GM19397 (cell line): ENCODE data around the gene CRYGN.

Experiments used
- ATAC-seq: cut with Tn5 transposase; IDR thresholded peaks from one replicate; pipeline ENCODE4 v1.9.1; 2021; ENCODE audit warnings: mild to moderate bottlenecking, moderate library complexity; ENCODE audit not compliant: unreplicated experiment

The CRYGN gene

DNA sequence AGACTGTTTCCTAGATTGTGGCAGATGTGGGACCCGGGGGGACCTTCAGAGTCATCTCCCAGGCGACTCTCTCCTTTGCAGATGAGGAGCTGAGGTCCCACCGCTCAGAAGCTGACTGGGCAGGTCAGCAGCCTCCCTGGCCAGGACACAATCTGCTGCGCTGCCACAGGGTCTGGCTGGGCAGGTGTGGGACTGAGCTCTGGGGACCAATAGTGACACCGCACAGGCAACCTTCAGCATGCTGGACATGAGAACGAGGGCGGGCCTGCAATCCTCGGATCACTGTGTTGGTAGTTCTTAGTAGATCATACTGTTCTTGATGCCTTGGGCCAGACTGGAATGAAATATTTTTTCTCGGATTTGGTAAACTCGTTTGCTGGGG lies 20.5 kb upstream of the CRYGN start:
- no peak for ATAC-seq

DNA sequence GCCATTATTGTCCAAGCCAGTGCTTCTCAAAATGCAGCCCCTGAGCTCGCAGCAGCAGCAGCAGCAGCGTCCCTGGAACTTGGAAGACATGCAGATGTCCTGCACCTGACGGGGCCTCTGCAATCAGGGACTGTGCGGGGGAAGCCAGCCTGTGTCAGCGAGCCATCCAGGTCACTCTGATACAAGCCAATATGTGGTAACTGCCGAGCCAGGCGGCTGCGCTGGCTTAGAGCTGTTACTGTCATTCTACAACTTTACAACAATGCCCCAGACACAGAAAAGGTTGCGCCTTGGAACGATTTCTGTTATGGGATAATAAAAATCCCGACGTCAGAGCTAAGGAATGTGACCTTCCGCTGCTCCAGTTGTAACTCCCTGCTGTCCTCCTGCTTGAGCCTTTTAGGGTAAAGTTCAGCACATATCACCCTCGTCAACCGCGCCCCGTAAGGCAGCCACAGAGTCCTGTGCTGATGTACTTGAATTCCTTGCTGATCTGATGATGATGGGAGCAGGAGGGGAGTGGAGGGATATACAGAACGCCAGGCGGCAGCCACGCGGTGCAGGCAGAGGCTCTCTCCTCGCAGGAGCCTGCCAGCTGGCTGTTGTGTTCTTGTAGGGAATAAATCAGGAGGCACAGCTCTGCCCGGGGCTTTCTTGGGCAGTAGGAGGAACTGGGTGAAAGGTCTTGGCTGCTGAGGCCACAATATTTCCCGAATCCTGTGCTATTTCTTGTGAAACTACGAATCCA lies 20.0 kb upstream of the CRYGN start:
- no peak for ATAC-seq

DNA sequence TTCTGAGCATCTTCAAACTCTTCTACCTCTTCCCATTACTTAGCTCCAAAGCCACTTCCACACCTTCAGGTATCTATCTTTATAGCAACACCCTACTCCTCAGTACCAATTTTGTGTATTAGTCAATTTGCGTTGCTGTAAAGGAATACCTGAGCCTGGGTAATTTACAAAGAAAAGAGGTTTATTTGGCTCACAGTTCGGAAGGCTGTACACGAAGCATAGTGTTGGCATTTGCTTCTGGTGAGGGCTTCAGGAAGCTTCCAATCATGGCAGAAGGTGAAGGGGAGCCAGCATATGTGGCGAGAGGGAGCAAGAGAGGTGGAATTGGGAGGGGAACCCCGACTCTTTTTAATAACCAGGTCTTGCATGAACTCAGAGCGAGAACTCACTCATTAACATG lies 17.6 kb upstream of the CRYGN start:
- no peak for ATAC-seq

DNA sequence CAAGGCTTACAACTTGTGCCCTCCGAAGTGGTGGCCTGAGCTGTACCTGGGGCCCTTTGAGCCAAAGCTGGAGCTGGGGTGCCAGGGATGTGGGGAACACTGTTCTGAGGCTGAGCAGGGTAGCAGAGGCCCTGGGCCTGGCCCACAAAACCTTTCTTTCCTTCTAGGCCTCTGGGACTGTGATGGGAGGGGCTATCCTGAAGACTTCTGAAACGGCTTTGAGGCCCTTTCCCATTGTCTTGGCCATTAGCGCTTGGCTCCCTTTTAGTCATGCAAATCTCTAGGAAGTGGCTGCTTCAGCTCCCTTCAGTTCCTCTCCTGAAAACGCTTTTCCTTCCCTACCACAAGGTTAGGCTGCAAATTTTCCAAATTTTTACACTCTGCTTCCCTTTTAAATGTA lies 16.8 kb upstream of the CRYGN start:
- ATAC-seq: no peak

DNA sequence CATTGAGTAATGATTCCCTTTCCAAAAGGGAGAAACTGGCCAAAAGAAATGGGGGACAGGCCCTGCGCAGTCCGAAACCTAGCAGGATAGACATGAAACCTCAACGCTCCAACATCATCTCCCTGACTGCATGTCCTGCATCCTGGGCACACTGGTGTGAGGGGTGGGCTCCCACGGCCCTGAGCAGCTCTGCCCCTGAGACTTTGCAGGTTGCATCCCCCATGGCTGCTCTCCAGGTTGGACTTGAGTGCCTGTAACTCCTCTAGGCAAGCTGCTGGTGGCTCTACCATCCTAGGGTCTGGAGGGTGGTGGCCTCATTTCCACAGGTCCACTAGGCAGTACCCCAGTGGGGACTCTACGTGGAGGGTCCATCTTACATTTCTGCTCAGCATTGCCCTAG lies 16.3 kb upstream of the CRYGN start:
- ATAC-seq: no peak

DNA sequence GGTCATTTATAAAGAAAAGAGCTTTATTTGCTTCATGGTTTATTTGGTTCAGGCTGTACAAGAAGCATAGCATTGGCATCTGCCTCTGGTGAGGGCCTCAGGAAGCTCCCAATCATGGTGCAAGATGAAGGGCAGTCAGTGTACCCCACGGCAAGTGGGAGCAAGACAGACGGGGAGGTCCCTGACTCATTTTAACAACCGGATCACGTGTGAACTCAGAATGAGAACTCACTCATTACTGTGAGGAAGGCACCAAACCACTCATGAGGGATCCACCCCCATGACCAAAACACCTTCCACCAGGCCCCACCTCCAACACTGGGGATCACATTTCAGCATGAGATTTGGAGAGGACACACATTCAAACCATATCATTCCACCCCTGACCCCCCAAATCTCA lies 15.7 kb upstream of the CRYGN start:
- no peak for ATAC-seq

DNA sequence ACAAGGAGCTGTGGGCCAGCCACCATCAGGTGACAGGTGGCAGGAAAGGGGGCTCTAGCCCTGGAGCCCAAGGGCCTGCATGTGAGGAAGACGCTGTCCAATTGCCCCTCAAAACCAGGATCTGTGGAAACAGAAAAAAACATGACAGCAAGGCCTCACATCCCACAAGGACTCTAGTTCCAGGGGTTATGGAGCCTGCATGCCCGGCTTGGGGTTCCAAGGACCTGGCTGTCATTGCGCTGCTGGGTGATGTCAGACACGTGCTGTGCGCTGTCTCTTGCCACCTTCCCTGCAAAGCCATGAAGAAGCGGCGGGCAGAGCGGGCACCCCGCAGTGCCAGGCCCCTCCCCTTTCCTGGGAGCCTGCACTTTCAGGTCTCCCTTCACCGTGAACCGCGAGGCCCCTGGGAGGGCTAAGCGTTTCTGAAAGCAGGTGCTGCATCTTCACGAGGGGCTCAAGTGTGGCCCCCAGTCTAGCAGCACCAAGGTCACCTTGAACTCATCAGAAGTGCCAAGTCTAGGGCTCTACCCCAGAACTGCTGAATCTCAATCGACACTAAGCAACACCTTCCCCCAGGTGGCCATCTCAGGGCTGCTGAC lies 15.1 kb upstream of the CRYGN start:
- ATAC-seq: no peak

DNA sequence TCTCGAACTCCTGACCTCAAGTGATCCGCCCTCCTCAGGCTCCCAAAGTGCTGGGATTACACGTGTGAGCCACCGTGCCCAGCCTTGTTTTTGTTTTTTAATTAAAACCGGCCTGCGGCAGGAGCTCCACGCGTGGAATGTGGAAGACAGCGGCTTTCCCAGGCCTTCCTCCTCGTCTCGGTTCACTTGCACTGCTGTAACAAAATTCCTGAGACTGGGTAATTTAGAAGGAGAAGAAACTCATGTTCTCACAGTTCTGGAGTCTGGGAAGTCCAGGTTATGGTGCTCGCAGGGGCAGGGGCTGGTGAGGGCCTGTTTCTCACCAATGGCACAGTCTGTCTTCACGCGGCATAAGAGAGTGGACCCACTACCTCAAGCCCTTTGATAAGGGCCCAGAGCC lies 14.4 kb upstream of the CRYGN start:
- ATAC-seq: no peak

DNA sequence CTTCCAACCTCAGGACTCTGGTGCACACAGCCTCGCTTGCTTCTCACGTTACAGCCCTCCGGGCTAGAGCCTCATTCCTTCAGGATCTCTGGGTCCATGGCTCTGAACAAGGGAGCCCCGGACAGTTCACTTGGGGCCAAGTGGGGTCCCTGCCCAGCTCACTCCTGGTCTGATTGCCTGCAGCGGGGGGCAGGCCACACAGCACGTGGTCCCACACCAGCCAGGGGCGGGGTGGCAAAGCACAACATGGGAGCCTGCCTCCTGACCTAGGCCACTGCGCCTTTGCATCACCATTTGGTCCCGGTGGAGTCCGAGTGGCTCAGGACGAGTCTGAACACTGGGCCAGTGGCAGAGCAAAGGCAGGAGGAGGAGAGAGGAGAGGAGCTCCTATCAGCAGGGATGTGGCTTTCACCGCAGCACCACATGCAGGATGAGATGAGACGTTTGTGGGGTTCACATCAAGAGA lies 13.4 kb upstream of the CRYGN start:
- ATAC-seq: no peak

DNA sequence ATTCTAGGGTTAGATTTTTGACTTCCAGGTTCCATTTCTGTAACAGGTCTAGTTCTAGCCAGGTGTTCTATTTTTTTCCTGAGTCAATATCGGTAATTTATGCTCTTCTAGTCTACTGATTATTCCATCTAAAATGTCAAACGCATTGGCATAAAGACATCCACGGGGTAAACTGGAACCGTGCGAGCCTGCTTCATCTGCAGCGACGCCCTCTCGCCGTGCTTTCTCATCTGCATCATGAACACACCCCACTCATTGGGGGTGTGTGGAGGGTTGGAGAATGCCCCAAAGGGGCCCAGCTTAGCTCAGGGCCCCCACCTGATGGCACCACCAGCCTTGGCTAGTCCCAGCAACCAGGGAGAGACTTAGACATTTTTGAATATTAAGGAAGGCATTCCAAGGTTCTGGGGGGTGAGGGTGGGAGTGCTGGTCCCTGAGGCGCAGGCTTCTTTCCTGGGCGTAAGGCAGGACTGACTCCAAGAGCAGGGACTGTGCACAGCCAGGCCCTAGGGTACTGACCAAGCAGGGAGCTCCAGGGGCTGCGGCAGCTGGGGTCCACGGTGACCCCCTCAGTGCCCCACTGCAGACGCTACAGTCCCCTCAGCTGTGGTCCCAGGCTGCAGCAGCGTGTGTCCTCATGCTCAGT lies 12.9 kb upstream of the CRYGN start:
- ATAC-seq: no peak

DNA sequence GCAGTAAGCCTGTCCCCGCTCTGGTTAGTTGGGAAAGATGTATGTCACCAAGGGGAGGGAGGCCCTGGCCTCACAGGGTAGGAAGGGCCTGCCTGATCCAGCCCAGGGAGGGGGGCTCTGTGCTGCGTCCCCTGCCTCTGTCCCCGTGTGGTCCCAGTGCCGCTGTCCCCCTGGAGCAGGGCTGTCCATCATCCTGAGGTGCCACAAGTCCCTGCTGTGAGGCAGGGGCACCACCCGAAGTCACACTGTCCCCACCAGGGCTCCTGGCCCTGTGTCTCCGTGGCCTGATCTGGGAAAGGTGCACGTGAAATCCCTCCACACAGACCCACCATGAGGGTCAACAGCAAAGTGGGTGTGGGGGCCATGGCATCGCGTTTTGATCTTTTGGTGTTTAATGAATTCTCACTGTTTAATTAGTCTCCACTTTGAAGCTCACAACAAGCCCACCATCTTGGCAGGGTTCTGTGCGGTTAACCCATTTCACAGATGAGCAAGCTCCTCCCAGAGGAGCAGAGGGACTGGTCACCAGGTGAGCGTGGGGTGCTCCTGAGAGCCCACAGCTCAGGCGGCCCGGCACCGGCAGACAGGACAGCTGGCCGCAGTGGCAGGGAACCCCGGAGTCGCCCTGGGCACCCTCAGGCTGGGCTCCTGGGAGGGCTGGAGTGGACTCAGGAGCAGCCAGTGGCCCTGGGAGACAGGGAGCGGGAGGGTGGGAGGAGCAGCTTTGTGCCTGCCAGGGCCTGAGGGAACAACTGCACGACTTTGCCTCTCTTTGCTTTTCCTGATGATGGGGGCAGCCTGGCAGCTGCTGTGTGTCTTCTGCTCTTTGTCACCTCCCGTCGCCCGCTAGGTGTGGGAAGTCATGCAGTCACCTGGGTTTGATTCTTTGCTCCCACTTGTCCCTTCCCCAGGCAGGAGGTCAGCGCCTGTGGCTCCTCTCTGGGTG lies 12.0 kb upstream of the CRYGN start:
- no peak for ATAC-seq

DNA sequence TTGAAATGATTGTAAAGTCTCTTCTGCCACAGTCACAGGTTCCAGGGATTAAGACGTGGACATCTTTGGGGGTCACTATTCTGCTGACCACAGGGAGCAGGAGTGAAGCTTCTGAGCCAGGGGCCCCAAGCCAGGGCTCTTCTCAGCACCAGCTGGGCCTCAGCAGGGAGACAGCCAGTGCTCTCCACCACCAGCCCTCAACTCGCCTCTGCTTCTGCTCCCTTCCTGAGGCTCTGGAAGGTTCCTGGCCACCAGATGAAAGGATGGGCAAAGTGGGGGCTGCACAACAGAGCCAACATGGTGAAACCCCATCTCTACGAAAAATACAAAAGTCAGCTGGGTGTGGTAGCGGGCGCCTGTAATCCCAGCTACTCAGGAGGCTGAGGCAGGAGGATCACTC lies 11.2 kb upstream of the CRYGN start:
- no peak for ATAC-seq

DNA sequence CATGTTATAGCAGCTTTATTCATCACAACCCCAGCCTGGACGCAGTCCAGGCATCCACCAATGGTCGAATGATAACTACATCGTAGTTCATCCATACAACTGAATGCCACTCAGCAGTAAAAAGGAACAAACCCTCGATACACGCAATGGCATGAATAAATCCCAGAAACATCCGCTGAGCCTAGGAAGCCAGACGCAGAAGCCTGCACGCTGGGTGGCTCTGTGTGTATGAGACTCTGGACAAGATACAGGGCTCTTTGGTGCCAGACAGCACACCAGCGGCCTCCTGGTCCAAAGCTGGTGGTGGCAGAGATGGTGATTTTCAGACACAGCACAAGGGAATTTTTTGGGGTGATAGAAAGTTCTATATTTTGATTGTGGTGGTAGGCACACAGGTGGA lies 10.0 kb upstream of the CRYGN start:
- no peak for ATAC-seq

DNA sequence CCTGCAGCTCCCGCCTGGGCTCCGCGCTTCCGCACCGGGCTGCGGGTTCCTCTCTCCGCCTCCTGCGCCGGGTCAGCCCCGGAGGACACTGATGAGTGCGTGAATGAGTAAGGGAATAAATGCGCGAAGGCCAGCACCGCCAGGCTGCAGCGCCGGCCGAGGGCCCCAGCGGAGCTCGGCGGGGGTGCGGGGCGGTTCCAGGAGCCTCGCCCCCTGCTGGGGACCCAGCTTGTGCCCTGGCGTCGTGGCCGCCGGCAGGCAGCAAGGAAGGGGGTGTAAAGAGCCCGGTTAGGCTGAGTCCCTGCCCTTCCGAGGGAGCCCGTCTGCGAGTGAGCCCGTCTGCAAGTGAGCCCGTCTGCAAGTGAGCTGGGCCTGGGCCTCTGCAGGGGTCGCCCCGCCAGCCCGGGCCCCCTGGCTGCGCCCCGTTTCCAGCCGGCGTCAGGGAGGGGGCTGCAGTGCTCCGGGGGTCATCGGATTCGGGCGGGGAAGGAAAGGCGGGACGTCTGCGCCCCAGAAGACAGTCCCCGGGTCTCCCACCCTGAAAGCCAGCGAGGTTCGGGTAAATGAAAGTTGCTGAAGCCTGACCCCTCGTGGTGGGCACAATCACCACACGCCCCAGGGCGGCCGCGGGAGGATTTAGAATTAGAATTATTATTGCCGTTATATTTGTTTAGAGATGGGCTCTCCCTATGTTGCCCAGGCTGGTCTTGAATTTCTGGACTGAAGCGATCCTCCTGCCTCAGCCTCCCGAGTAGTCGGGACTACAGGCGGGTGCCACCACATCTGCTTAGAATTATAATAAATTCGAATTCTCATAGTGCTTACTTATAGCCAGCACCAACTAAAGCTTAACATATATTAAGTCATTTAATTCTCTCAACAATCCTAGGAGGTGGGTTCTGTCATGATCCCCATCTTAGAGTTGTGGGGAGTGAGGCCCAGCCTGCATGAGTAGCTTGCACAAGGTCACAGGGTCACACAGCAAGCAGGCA lies 8.6 kb upstream of the CRYGN start:
- ATAC-seq: peak; percentile 60

DNA sequence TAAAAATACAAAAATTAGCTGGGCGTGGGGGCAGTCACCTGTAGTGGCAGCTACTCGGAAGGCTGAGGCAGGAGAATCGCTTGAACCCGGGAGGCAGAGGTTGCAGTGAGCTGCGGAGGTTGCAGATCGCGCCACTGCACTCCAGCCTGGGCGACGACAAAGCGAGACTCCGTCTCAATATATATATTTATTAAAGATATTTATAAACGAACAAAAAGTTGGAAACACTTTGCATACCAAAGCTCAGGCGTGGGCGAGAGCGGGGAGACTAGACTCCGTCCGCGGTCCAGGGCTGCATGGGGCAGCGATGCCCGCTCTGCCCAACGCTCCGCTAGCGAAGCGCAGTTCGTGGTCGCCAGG lies 7.9 kb upstream of the CRYGN start:
- ATAC-seq: no peak

DNA sequence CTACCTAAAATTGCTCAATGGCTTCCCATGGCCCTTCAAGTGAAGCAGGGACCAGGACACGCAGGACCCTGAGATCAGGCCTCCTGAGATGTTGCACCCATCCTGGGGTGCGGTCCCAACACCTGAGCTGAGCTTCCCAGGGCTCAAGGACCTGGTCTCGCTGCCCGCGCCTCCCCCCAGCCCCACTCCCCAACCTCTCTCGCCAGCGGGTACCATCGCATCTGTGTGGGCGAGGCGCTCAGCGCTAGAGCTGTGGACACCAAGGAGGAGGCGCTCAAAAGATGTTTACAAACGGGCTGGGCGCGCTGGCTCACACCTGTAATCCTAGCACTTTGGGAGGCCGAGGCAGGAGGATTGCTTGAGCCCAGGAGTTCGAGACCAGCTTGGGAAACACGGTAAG lies 7.4 kb upstream of the CRYGN start:
- no peak for ATAC-seq

DNA sequence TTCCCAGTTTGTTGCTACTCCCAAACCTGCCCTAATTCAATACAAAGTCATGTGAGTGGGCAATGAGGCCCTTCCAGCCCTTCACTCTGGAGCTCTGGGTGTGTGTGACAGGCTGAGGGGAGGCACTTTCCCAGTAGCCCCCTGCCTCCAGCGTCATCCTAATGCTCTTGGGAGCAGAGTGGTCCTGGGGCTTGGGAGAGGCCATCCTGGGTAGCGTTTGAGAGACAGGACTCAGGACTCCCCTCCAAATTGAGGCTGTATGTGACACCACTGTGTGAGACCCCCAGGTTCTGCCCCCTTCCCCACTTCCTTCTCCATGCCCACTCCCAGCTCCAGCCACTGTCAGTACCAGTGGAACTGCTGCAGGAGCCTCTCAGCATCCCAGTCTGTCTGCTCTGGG lies 6.5 kb upstream of the CRYGN start:
- ATAC-seq: no peak

DNA sequence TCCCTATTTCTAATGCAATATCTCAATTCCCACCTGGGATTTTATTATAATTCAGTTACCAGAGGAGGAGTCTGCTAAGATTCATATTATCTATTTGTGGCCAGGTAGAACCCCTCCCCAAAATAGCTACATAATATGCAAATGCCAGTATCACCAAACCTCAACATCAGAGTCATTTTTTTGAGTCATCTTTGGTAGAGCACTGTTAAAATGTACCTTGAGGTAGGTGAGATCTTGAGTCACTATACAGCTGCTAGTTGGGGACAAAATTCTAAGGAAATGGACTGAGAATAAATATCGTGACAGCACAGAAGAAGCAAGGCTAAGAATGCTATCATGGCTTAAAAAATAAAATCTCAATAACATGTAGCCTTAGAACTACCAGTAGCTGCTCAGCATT lies 4.7 kb upstream of the CRYGN start:
- no peak for ATAC-seq

DNA sequence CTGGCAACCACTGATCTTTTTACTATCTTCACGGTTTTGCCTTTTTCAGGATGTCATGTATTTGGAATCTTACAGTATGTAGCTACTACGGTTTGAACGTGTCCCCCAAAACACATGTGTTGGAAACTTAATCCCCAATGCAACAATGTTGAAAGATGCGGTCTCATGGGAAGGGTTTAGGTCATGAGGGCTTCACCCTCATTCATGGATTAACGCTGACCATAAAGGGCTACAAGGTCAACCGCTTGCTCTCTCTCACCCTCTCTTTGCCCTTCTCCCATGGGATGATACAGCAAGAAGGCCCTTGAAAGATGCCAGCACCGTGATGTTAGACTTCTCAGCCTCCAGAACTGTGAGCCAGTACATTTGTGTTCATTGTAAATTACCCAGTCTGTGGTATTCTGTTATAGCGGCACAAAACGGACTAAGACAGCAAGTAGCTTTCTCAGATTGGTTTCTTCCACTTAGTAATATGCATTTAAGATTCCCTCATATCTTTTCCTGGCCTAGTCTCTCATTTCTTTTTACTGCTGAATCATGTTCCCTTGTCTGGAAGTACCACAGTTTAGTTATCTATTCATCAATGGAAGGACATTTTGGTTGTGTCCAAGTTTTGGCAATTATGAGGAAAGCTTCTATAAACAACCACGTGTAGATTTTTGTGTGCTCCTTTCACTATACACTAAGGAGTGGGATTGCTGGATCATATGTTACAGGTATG lies 3.0 kb upstream of the CRYGN start:
- no peak for ATAC-seq
